ENCODE measurements around the gene RPS15A.
"Not testable (repeated sequence)": the region's sequence is repeated elsewhere in the genome, so short reads cannot be mapped to it uniquely, and the experiment has no call there.

DNA sequence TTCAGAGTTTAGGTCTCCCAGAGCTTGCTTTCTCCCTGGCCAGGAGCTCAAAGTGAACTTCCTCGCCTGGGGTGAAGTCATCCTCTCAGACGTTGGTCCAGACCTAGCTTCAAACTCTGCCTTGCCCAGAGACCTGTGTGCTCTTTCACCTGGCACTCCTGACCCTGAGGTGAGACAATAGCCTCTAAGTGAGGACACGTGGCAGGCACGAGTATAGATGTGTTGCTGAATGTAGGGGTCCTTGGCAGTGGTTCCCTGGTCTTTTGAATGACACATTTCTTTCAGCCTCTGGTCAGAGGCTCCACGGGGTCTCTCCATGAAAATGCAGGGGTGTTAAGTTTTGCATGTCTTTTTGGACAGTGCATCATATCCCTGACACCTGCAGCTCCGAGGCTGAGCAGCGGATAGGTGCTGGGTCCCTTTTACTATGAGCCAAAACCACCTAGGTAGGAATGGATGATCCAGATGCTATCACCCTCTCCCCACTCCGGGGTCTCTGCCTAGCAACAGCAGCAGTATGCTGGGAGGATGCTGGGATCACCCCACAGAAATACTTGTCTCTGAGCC lies 9.6 kb downstream of the RPS15A start:
- TF ChIP-seq EZH2 (IDR thresholded peaks at IDR 0.05; ENCODE audit: low read depth): not testable (repeated sequence)
- TF ChIP-seq, protein P1, sequence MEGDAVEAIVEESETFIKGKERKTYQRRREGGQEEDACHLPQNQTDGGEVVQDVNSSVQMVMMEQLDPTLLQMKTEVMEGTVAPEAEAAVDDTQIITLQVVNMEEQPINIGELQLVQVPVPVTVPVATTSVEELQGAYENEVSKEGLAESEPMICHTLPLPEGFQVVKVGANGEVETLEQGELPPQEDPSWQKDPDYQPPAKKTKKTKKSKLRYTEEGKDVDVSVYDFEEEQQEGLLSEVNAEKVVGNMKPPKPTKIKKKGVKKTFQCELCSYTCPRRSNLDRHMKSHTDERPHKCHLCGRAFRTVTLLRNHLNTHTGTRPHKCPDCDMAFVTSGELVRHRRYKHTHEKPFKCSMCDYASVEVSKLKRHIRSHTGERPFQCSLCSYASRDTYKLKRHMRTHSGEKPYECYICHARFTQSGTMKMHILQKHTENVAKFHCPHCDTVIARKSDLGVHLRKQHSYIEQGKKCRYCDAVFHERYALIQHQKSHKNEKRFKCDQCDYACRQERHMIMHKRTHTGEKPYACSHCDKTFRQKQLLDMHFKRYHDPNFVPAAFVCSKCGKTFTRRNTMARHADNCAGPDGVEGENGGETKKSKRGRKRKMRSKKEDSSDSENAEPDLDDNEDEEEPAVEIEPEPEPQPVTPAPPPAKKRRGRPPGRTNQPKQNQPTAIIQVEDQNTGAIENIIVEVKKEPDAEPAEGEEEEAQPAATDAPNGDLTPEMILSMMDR (conservative IDR thresholded peaks at IDR 0.05): not testable (repeated sequence)

Measured in PC-9 (cell line).